ENCODE data around the gene FNBP1L. TPM values are rescaled to one million over a fixed set of nuclear protein-coding genes. Genes with fewer than 3 reads are reported as not detected.

The FNBP1L gene
- total RNA-seq, 1 donor from 2014 or later, result 78.6 TPM

- H3K4me3 ChIP-seq (ENCODE audit: low read depth, low read length), result no peak overlapping the region
- TF ChIP-seq CTCF (IDR thresholded peaks at IDR 0.05; ENCODE audit: insufficient read depth, low read length, poor library complexity, severe bottlenecking), result no peak
- H3K27me3 ChIP-seq (ENCODE audit: control insufficient read depth, insufficient read depth, low read length), result no peaks in the 10 kb centered on the region
- no peaks in the 10 kb centered on the region for H3K36me3 ChIP-seq (ENCODE audit: control insufficient read depth, insufficient read depth, low read length)
- no peak for DNase-seq (ENCODE audit: low read depth)
These were observed 147.8 kb downstream of the FNBP1L start for GRCh38 chr1:93595743-93596142.

- no peak overlapping the region for H3K4me3 ChIP-seq (ENCODE audit: low read depth, low read length)
- H3K36me3 ChIP-seq (ENCODE audit: control insufficient read depth, insufficient read depth, low read length), result no peaks in the 10 kb centered on the region
- no peaks in the 10 kb centered on the region for H3K27me3 ChIP-seq (ENCODE audit: control insufficient read depth, insufficient read depth, low read length)
- TF ChIP-seq CTCF (IDR thresholded peaks at IDR 0.05; ENCODE audit: insufficient read depth, low read length, poor library complexity, severe bottlenecking), result no peak
- DNase-seq (ENCODE audit: low read depth), result no peak
These were observed 148.6 kb downstream of the FNBP1L start for GRCh38 chr1:93596329-93597089.

- TF ChIP-seq CTCF (IDR thresholded peaks at IDR 0.05; ENCODE audit: insufficient read depth, low read length, poor library complexity, severe bottlenecking), result no peak
- Histone ChIP-seq H3K4me3 (ENCODE audit: low read depth, low read length) (no peak overlapping the region), H3K27me3 (ENCODE audit: control insufficient read depth, insufficient read depth, low read length) (no peaks in the 10 kb centered on the region), H3K36me3 (ENCODE audit: control insufficient read depth, insufficient read depth, low read length) (no peaks in the 10 kb centered on the region)
- DNase-seq (ENCODE audit: low read depth), result no peak
These were observed 149.8 kb downstream of the FNBP1L start for GRCh38 chr1:93597709-93598108.

GRCh38 chr1:93598396-93598795 is 150.5 kb downstream of the FNBP1L start:
- no peak for DNase-seq (ENCODE audit: low read depth)
- no peaks in the 10 kb centered on the region for H3K27me3 ChIP-seq (ENCODE audit: control insufficient read depth, insufficient read depth, low read length)
- H3K36me3 ChIP-seq (ENCODE audit: control insufficient read depth, insufficient read depth, low read length), result no peaks in the 10 kb centered on the region
- H3K4me3 ChIP-seq (ENCODE audit: low read depth, low read length), result no peak overlapping the region
- TF ChIP-seq CTCF (IDR thresholded peaks at IDR 0.05; ENCODE audit: insufficient read depth, low read length, poor library complexity, severe bottlenecking), result no peak

- Histone ChIP-seq H3K36me3 (ENCODE audit: control insufficient read depth, insufficient read depth, low read length) (no peaks in the 10 kb centered on the region), H3K4me3 (ENCODE audit: low read depth, low read length) (no peak overlapping the region), H3K27me3 (ENCODE audit: control insufficient read depth, insufficient read depth, low read length) (no peaks in the 10 kb centered on the region)
- TF ChIP-seq CTCF (IDR thresholded peaks at IDR 0.05; ENCODE audit: insufficient read depth, low read length, poor library complexity, severe bottlenecking), result no peak
- no peak for DNase-seq (ENCODE audit: low read depth)
These were observed 151.0 kb downstream of the FNBP1L start for GRCh38 chr1:93598861-93599439.
